Hypothalamus (tissue), 51 donors: Measurements from ENCODE around the gene ZZZ3.
"Not testable (repeated sequence)": the region's sequence is repeated elsewhere in the genome, so short reads cannot be mapped to it uniquely, and the experiment has no call there.

Source experiments
- DNase-seq, 51 donors: peaks; one replicate each; lab custom pipeline; 2025; lab: John Stamatoyannopoulos, UW

Gene ZZZ3

DNA sequence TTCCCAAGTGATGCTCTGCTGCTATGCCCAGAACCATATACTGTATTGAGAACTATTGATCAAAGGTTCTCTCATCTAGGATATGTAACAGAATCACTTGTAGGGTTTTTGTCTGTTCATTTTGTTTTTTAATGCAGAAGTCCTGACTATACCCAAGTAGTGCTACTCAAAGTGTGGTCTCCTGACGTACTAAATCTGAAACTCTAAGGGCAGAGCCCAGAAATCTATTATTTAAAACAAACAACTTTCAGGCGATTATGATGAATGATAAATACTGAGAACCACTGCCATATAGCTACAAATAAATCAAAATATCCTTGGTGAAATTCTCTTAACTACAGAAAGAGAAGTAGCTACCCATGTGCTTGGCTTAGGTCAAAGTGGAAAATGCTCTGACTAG lies 10.1 kb downstream of the ZZZ3 start:
- no peak for DNase-seq

DNA sequence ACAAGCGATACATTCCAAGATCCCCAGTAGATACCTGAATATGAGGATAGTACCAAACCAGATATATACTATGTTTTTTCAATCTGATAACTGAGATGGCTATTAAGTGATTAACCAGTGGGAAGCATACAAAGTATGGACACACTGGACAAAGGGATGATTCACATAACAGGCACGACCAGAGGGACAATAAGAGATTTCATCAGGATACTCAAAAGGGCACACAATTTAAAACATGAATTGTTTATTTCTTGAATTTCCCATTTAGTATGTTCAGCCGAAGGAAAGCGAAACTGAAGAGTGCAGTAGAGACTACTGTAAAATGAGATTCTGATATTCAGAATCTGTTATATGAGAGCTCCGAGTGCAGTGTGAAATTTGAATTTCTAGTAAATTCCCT lies 10.6 kb downstream of the ZZZ3 start:
- DNase-seq = peak in 1 of 51 donors; percentile 5

DNA sequence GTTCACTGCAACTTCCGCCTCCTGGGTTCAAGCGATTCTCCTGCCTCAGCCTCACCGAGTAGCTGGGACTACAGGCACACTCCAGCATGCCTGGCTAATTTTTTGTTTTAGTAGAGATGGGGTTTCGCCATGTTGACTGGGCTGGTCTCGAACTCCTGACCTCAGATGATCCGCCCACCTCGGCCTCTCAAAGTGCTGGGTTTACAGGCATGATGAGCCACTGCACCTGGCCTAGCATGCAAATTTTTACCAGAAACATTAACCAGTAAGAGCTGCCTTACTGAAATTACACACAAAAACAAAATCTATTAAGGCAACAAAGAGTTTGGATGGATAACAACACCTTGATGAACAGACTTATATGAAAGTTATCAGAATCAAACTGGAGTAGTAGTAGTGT lies 12.1 kb downstream of the ZZZ3 start:
- no peak for DNase-seq

DNA sequence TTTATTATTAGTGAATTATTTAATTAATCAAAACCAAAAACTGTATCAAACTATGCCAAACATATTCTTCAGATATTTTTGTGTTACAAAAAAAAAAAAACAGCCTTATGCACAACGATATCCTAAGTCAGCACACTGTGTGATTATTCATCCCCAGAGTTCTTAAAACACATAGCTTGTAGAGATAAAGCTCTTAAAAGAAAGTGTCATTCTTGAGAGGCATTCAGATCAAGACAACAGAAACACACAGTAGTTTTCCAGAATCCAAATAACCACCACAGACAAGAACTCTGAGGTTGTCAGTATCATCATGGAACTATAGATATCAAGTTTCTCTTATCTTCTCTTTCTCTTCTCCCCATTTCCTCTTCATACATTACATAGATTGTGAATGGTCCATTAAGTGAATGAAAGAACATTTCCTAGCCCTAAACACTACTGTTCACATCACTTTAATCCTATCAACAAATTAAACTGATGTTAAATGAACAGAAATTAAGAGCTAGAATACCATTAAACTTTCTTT lies 13.5 kb downstream of the ZZZ3 start:
- DNase-seq = no peak

DNA sequence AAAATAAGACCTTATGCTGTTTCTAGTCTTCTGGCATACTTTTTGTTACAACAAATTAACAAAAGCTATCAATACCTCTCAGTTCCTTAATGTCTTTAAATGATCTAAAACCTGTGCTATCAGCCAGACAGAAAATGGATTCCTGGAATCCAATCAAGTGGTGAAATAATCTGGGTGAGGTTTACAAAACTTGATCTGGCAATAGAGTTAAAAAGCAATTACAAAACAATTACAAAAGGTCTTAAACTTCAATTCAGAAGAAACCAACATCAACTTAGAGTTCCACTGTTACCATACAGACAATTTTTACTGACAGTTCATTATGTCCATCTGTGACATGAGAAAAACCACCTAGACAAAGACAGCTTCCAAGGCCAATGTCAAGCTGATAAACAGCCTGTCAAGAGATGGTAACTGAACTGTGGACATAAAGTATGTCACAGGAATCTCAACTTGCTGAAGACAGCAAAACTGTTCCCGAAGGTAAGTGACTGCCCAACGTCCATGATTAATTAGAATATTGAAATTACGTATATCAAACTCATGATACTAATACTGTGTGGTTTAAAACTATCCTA lies 17.4 kb downstream of the ZZZ3 start:
- DNase-seq = no peak

DNA sequence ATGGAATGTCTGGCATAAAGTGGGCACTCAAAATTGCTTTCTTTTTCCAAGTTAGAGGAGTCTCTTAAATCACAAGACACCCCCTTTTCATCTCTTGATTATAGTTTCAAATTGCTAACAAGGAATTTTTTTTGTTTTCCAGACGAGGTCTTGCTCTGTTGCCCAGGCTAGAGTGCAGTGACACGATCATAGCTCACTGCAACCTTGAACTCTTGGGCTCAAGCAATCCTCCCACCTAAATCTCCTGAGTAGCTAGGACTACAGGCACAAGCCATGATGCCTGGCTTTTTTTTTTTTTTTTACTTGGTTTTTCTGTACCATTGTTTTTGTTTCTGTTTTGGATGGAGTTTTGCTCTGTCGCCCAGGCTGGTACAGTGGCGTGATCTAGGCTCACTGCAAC lies 20.8 kb downstream of the ZZZ3 start:
- no peak for DNase-seq

DNA sequence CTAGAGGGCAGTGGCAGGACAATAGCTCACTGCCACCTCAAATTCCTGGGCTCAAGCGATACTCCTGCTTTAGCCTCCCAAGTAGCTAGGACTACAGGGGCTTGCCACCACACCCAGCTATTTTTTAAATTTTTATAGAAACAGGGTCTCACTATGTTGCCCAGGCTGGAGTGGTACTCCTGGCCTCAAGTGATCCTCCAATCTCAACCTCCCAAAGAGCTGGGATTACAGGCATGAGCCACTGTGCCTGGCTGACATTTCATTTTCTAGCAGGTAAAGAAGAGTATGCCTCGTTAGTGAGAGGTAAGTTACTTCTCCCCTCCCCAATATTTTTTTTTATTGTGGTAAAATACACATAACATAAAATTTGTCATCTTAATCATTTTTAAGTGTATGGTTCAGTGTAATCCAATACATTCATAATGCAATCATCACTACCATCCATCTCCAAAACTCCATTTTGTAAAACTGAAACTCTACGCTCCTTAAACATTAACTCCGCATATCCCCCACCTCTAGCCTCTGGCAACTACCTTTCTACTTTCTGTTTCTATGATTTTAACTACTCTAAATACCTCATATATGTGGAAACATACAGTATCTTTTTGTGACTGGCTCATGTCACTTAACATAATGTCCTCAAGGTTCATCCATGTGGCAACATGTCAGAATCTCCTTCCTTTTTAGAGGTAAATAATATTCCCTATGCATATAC lies 22.4 kb downstream of the ZZZ3 start:
- DNase-seq = no peak

DNA sequence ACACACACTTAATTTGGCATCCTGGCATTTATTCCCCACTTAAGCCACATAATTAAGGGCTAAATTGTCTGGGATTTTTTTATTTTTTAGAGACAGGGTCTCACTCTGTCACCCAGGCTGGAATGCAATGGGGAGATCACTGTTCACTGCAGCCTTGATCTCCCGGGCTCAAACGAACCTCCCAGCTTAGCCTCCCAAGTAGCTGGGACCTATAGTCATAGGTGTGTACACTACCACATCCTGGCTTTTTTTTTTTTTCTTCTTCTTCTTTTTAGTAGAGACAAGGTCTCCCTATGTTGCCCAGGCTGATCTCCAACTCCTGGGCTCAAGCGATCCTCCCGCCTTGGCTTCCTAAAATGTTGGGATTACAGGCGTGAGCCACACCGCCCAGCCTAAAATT lies 24.2 kb downstream of the ZZZ3 start:
- no peak for DNase-seq

DNA sequence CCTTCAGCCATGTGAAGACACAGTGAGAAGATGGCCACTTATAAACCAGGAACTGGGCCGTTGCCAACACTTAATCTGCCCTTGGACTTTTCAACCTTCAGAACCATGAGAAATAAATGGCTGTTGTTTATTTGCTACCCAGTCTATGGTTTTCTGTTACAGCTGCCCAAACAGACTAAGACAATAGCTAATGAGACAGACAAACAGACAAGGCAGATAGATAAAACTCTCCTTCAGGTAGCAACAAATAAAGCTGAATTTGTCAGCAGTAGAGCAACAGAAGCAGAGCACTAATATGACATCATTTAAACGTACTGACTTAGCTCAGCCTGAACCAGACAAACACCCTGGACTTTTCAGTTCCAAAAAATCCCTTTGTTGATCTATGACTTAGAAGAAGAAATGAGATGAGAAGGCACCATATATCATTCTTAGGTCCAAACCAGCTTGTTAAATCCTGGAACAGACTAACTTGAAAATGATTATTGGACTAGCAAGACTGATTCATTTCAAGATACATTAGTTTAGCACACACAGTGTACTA lies 27.0 kb downstream of the ZZZ3 start:
- no peak for DNase-seq

DNA sequence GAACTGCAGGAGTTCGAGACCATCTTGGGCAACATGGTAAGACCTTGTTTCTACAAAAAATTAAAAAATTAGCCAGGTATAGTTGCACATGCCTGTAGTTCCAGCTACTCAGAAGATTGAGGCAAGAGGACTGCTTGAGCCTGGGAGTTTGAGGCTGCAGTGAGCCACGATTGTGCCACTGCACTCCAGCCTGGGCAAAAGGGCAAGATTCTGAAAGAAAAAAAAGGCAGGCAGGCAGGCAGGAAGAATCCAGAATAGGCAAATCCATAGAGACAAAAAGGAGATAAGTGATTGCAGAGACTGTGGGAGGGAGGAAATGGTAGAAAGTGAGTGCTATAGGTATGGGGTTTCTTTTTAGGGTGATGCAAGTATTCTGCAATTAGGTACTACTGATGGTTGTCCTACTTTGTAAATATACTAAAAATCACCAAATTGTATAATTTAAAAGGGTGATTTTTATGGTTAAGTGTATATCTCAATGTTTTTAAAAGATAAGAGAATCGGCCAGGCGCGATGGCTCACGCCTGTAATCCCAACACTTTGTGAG lies 29.4 kb downstream of the ZZZ3 start:
- no peak for DNase-seq

DNA sequence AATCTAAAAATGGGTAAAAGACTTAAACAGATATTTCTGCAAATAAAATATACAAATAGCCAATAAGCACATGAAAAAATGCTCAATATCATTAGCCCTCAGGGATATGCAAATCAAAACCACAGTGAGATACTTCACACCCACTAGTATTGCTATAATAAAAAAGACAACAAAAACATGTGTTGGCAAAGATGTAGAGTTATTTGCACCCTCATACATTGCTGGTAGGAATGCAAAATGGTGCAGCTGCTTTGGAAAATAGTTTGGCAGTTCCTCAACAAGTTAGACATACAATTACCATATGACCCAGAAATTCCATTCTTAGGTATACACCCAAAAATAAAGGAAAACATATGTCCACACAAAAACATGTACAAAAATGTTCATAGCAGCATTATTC lies 30.2 kb downstream of the ZZZ3 start:
- no peak for DNase-seq

DNA sequence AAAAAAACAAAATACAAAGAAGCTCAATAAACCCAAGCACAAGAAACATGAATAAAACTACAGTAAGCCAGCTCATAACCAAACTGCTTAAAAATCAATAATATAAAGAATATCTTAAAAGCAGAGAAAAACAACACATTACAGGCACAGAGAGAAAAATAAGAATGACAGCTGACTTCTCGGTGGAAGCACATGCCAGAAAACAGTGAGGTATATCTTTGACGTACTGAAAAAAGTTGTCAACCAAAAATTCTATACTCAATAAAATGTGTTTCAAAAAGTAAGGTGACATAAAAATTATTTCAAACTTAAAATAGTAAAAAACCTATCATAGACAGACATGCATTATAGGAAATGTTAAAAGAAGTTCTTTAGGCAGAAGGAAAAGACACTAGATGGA lies 33.3 kb downstream of the ZZZ3 start:
- DNase-seq = no peak

DNA sequence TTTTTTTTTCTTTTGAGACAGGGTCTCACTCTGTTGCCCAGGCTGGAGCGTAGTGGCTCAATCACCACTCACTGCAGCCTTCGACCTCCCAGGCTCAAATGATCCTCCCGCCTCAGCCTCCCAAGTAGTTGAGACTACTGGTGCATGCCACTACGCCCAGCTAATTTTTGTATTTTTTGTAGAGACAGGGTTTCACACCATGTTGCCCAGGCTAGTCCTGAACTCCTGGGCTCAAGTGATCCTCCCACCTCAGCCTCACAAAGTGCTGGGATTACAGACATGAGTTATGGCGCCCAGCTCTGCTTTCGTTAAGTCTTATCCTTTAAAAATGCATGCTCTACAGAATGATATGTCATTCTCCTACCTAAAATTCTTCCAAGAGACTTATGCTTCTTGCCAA lies 36.2 kb downstream of the ZZZ3 start:
- DNase-seq = not testable (repeated sequence)

DNA sequence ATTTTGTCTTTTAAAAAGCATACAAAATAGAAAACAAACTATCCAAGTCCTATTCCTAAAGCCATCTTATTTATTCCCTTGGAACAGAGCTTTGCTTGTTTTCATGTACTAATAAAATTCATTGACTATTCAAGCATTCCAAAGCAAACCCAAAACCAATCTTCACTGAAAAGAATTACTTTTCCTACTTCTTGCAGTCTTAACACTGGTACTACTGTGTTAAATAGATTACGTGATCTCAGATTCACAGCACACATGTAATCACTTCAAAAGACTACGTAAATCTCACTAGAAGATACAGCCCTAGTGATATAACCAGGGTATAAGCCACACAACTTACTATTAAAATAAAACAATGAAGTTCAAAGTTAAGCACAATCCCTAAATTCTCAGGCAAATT lies 39.0 kb downstream of the ZZZ3 start:
- DNase-seq = no peak

DNA sequence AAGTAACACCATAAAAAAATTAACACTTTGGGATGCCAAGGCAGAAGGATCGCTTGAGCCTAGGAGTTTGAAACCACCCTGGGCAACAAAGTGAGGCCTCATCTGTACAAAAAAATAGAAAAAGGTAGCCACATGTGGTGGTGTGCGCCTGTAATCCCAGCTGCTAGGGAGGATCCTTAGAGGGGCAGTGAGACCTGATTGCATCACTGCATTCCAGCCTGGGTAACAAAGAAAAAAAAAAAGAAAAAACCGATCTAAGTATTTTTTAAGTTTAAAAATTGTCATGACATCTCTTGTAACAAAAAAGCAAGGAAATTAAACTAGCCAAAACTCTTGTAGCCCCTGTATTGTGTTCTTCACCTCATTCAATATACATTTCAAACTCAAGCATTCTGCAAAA lies 39.5 kb downstream of the ZZZ3 start:
- DNase-seq = no peak

DNA sequence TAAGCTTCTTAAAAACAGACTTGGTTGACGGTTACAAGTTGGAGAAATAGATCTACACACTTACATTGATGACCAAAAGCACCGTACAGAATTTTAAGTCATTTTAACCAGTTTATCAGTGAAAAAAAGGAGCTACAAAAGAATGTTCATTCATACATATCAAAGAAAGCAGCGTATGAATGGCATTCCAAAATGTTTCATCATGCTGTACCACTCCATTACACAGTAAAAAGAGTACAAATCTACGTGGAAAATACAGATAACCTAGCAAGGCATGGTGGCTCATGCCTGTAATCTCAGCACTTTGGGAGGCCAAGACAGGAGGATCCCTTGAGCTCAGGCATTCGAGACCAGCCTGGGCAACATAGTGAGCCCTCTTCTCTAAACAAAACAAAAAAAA lies 40.3 kb downstream of the ZZZ3 start:
- no peak for DNase-seq

DNA sequence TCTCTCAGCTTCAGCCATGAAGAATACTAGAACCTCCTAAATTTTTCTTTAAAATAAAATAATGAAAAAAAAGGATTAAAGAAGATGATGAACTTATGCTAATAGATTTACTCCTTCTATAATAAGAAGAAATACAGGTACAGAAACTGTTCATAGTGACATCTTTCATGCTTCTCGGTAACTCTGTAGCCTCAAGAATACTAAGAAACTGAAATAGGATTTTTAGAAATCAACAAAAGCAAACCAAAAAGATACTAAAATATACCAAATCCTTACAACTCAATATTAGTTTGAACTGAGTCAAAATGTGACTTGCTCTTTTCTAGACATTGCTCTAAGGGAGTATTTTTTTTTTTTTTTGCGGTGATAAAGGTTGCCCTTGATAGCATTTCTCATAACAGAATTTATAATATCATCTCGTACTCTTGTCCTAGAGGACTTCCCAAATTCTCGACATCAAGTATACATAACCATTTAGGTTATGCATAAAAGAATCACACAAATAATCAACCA lies 42.8 kb downstream of the ZZZ3 start:
- no peak for DNase-seq

DNA sequence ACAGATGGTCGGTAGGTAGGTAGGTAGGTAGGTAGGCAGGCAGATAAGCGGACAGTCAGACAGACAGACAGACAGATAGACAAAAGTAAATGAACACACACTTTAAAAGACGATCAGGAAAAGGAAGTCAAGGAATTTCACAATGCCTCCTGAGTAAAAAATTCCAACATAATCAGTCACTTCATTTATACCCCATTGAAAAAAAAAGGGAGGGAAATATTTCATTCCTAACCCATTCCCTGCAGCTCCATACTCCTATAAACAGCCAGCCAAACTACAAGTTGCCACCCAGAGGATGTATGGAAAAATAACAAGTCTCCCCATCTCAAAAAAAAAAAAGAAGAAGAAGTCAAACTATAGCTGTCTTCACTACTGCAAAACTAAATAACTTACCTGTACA lies 43.4 kb downstream of the ZZZ3 start:
- no peak for DNase-seq

DNA sequence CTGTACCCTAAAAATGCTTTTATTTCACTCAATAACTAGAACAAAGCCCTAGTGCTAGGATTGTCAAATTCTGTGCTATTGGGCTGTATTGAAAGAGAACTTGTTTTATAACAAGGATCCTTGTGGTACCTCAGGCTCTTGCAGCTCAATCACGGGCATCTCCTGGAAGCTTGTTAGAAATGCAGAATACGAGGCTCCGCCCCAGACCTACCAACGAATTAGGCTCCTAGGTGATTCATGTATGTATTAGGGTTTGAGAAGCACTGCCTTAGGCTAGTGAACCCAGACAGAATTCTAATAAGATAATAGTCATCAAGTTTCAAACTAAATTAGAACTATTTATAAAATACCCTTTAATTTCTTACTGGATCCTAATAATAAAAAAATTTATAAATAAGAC lies 45.6 kb downstream of the ZZZ3 start:
- DNase-seq = no peak
